Tibial artery (tissue), 4 donors: ENCODE measurements around the gene PPP1R13L.

Source experiments
- DNase-seq, 2 donors: peaks; one replicate each; pipeline ENCODE4 v3.0.0-alpha.2; 2019
- H3K27ac ChIP-seq, 2 donors: fragments of 200-600 bp; sonication (generic) in 1 of 2; 1 replicate in 1 of 2; 2 replicates in 1 of 2; pipeline ENCODE4 v1.5.1; 2018 to 2019; ENCODE audit warnings: mild to moderate bottlenecking in 1 of 2
- H3K27me3 ChIP-seq, 2 donors: fragments of 200-600 bp; sonication (generic) in 1 of 2; one replicate each; pipeline versions ENCODE4 v1.5.1 to v1.6.0; 2016 to 2019
- H3K36me3 ChIP-seq, 3 donors: fragments of 200-600 bp; sonication (generic) in 2 of 3; one replicate each; pipeline ENCODE4 v1.5.1; 2016 to 2019; ENCODE audit warnings: mild to moderate bottlenecking in 2 of 3
- H3K4me1 ChIP-seq, 4 donors: fragments of 200-600 bp; sonication (generic) in 2 of 4; 1 replicate in 3 of 4; 2 replicates in 1 of 4; pipeline ENCODE4 v1.5.1; 2016 to 2019
- H3K4me3 ChIP-seq, 2 donors: fragments of 200-600 bp; sonication (generic) in 1 of 2; 1 replicate in 1 of 2; 2 replicates in 1 of 2; pipeline ENCODE4 v1.5.1; 2018 to 2019; ENCODE audit warnings: mild to moderate bottlenecking in 2 of 2
- H3K9me3 ChIP-seq, 3 donors: fragments of 200-600 bp; sonication (generic) in 1 of 3; one replicate each; pipeline ENCODE4 v1.5.1; 2016 to 2019
- CTCF ChIP-seq, 2 experiments: fragments of 200-600 bp in 1 of 2; fragments of 450-650 bp in 1 of 2; IDR thresholded peaks; one replicate each; pipeline ENCODE4 v1.5.1; 2017 to 2019; ENCODE audit warnings: antibody characterized with exemption in 2 of 2, mild to moderate bottlenecking in 1 of 2, moderate library complexity in 1 of 2
- intact Hi-C: fragments of 100-400 bp; cut with DNase I; formaldehyde crosslinking; loops from one replicate; pipeline ENCODE4 v1.15.0; 2023; ENCODE audit warnings: low total_unique reads

The PPP1R13L gene

GRCh38 chr19:45444318-45445041 lies 39.6 kb upstream of the PPP1R13L start:
- Histone ChIP-seq H3K27me3 (no peaks in the 10 kb centered on the region), H3K27ac (peak overlapping the region; percentile 95 to 96), H3K9me3 (no peaks in the 10 kb centered on the region), H3K4me1 (peaks cover 5 to 37% (median 26%) of the 10 kb centered on the region in 4 donors), H3K4me3 (peak overlapping the region; percentile 46 to 56), H3K36me3 (no peaks in the 10 kb centered on the region)
- peak; percentile 94 to 98 for DNase-seq
- no peak for TF ChIP-seq CTCF (IDR thresholded peaks at IDR 0.05)
- intact Hi-C loops = no loop called here

DNA sequence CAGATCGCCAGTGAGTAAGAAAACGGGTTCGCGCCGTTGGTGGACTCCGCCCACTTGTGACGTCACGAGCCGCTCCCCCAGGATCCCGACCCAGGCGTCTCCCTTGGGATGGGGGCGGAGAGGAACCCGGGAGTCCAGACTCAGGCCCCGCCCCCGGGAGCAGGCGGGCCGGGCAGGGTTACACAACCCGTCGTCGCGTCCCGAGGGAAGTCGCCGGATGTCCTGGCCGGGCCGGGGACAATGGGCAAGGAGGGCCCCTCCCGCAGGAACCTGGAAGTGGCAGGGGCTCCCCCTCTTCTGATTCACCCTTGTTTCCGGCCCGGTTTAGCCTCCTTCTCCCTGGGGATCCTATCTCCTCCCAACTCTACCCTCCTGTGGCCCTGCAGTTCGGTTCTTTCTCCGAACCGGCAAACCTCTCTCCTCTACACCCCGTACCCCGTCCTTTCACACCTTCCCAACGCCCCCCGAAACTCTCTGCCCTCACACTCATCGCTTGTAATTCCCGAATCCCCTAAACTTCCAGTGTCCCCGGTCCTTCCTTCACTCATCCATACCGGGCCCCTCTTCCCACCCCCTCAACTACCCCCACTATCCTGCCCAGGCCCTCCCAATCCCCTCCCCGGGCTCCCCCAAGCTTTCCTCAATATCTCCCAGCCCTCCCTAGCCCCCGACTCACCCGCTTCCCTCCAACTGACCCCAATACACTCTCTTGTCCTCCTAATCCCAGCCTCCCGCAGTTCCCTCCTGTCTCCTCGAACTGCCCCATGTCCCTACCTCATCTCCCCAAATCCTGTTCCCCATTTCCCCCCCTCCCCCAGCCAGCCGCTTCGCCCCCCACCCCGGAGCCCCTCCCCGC lies 38.8 kb upstream of the PPP1R13L start:
- peak overlapping the region; percentile 95 to 96 for H3K27ac ChIP-seq
- intact Hi-C loops = no loop called here
- peak overlapping the region; percentile 46 to 56 for H3K4me3 ChIP-seq
- TF ChIP-seq CTCF (IDR thresholded peaks at IDR 0.05) = no peak
- no peaks in the 10 kb centered on the region for H3K27me3 ChIP-seq
- H3K9me3 ChIP-seq = no peaks in the 10 kb centered on the region
- DNase-seq = peak; percentile 98 to 99
- peaks cover 5 to 34% (median 26%) of the 10 kb centered on the region in 4 donors for H3K4me1 ChIP-seq
- H3K36me3 ChIP-seq = no peaks in the 10 kb centered on the region

DNA sequence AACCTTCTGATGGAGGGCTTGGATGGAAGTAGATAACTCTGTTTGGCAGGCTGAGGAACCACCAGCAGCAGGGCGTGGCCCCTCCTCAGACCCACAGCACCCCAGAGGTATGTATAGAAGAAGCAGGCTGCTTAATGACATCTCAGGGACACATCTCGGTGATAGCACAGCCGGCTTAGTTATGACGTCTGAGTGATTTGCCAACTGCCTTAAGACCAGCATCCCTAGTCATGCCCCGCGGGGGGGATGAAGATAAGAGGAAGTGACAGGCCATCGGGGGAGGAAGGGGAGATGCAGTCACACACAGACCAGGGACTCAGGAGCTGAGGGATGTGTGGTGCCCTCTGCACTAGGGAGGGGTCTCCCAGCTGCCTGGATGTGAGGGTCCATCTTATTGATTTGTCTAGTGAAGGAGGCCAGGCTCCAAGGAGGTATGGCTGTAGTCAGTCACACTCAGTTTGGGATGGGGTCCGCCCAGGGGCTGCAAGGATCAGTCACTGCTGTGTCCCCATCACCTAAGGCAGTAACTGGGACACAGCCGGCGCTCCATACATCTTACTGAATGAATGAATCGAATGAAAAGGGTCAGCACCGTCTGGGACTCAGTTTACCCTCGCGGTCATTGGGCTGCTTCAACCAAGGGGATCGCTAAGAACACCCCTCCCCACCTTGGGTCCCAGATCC lies 38.1 kb upstream of the PPP1R13L start:
- no peak for TF ChIP-seq CTCF (IDR thresholded peaks at IDR 0.05)
- peaks cover 5 to 34% (median 26%) of the 10 kb centered on the region in 4 donors for H3K4me1 ChIP-seq
- no peaks in the 10 kb centered on the region for H3K27me3 ChIP-seq
- peak; percentile 79 to 80 for DNase-seq
- intact Hi-C loops = no loop called here
- H3K27ac ChIP-seq = peak overlapping the region; percentile 95 to 96
- no peaks in the 10 kb centered on the region for H3K36me3 ChIP-seq
- no peaks in the 10 kb centered on the region for H3K9me3 ChIP-seq
- H3K4me3 ChIP-seq = peak overlapping the region; percentile 46 to 56

GRCh38 chr19:45442408-45442777 lies 37.5 kb upstream of the PPP1R13L start:
- H3K27ac ChIP-seq = peak overlapping the region; percentile 95 to 96
- no peaks in the 10 kb centered on the region for H3K36me3 ChIP-seq
- no peak for TF ChIP-seq CTCF (IDR thresholded peaks at IDR 0.05)
- intact Hi-C loops = no loop called here
- no peaks in the 10 kb centered on the region for H3K27me3 ChIP-seq
- no peak for DNase-seq
- peaks cover 5 to 34% (median 26%) of the 10 kb centered on the region in 4 donors for H3K4me1 ChIP-seq
- H3K4me3 ChIP-seq = no peak overlapping the region
- H3K9me3 ChIP-seq = no peaks in the 10 kb centered on the region

GRCh38 chr19:45440873-45441654 lies 36.2 kb upstream of the PPP1R13L start:
- Histone ChIP-seq H3K4me1 (peaks cover 5 to 34% (median 26%) of the 10 kb centered on the region in 4 donors), H3K9me3 (no peaks in the 10 kb centered on the region), H3K36me3 (no peaks in the 10 kb centered on the region), H3K27ac (peak overlapping the region; percentile 92 to 95), H3K4me3 (no peak overlapping the region), H3K27me3 (no peaks in the 10 kb centered on the region)
- TF ChIP-seq CTCF (IDR thresholded peaks at IDR 0.05) = no peak
- no peak for DNase-seq
- intact Hi-C loops = no loop called here
